HG02970 (cell line): ENCODE data around the gene WARS2.

ENCODE experiments used
- ATAC-seq: cut with Tn5 transposase; IDR thresholded peaks from one replicate; pipeline ENCODE4 v1.9.1; 2021; ENCODE audit warnings: mild to moderate bottlenecking, moderate library complexity, moderate number of reproducible peaks; ENCODE audit not compliant: unreplicated experiment, low FRiP score

WARS2 gene

GRCh38 chr1:119038363-119038762 is 102.1 kb downstream of the WARS2 start:
- no peak for ATAC-seq

- no peak for ATAC-seq
These were observed 106.1 kb downstream of the WARS2 start for GRCh38 chr1:119034359-119034758.

GRCh38 chr1:119032986-119033385 is 107.5 kb downstream of the WARS2 start:
- ATAC-seq: no peak

GRCh38 chr1:119027759-119028158 is 112.7 kb downstream of the WARS2 start:
- no peak for ATAC-seq

GRCh38 chr1:119026956-119027355 is 113.5 kb downstream of the WARS2 start:
- no peak for ATAC-seq

- no peak for ATAC-seq
These were observed 124.9 kb downstream of the WARS2 start for GRCh38 chr1:119015547-119015946.

GRCh38 chr1:119012383-119012782 is 128.1 kb downstream of the WARS2 start:
- no peak for ATAC-seq

- no peak for ATAC-seq
These were observed 128.7 kb downstream of the WARS2 start for GRCh38 chr1:119011706-119012105.

GRCh38 chr1:119011116-119011515 is 129.3 kb downstream of the WARS2 start:
- ATAC-seq: no peak

- ATAC-seq: no peak
These were observed 130.3 kb downstream of the WARS2 start for GRCh38 chr1:119010201-119010600.

- no peak for ATAC-seq
These were observed 131.2 kb downstream of the WARS2 start for GRCh38 chr1:119009312-119009655.

GRCh38 chr1:119008483-119009311 is 131.8 kb downstream of the WARS2 start:
- ATAC-seq: no peak

- no peak for ATAC-seq
These were observed 132.6 kb downstream of the WARS2 start for GRCh38 chr1:119007670-119008482.

- no peak for ATAC-seq
These were observed 133.1 kb downstream of the WARS2 start for GRCh38 chr1:119007339-119007669.

- ATAC-seq: no peak
These were observed 133.8 kb downstream of the WARS2 start for GRCh38 chr1:119006406-119007279.

GRCh38 chr1:119005724-119006405 is 134.6 kb downstream of the WARS2 start:
- no peak for ATAC-seq

- ATAC-seq: no peak
These were observed 135.7 kb downstream of the WARS2 start for GRCh38 chr1:119004781-119005180.

GRCh38 chr1:119004129-119004527 is 136.3 kb downstream of the WARS2 start:
- ATAC-seq: no peak

GRCh38 chr1:119003413-119004128 is 136.9 kb downstream of the WARS2 start:
- no peak for ATAC-seq
